Loucy (cell line): ENCODE data around the gene CDH12.

Experiments used
- H2AFZ ChIP-seq: fragments of 200-600 bp; sonication (generic); 2 replicates; pipeline ENCODE4 v1.6.0; 2016; ENCODE audit warnings: antibody characterized with exemption, mild to moderate bottlenecking, low read length, moderate library complexity
- H3F3A ChIP-seq: fragments of 200-600 bp; 2 replicates; pipeline ENCODE4 v1.6.0; 2016; ENCODE audit warnings: antibody characterized with exemption, low read depth, mild to moderate bottlenecking
- H3K27me3 ChIP-seq: fragments of 200-600 bp; sonication (generic); 2 replicates; pipeline ENCODE4 v1.6.1; 2014; ENCODE audit warnings: low read length, mild to moderate bottlenecking; ENCODE audit not compliant: insufficient read depth, poor library complexity, severe bottlenecking
- H3K36me3 ChIP-seq: fragments of 200-600 bp; sonication (generic); 2 replicates; pipeline ENCODE4 v1.6.1; 2016; ENCODE audit warnings: low read length; ENCODE audit not compliant: insufficient read depth
- H3K4me1 ChIP-seq: fragments of 200-600 bp; sonication (generic); 2 replicates; pipeline ENCODE4 v1.5.1; 2014; ENCODE audit warnings: low read length, mild to moderate bottlenecking; ENCODE audit not compliant: insufficient read depth, poor library complexity, severe bottlenecking
- H3K4me2 ChIP-seq: fragments of 200-600 bp; sonication (generic); 2 replicates; pipeline ENCODE4 v1.6.0; 2014; ENCODE audit warnings: antibody characterized with exemption, low read length, low read depth, mild to moderate bottlenecking; ENCODE audit not compliant: poor library complexity, severe bottlenecking
- H3K4me3 ChIP-seq: fragments of 200-600 bp; sonication (generic); 2 replicates; pipeline ENCODE4 v1.5.1; 2014; ENCODE audit warnings: low read length, mild to moderate bottlenecking, mixed read lengths; ENCODE audit not compliant: poor library complexity, severe bottlenecking
- H3K79me2 ChIP-seq: fragments of 200-600 bp; sonication (generic); 2 replicates; pipeline ENCODE4 v1.6.1; 2014; ENCODE audit warnings: low read length; ENCODE audit not compliant: insufficient read depth
- H3K9ac ChIP-seq: fragments of 200-600 bp; sonication (generic); 2 replicates; pipeline ENCODE4 v1.6.0; 2014; ENCODE audit warnings: mild to moderate bottlenecking, low read depth, low read length, moderate library complexity; ENCODE audit not compliant: poor library complexity, severe bottlenecking
- H3K9me2 ChIP-seq: fragments of 200-600 bp; sonication (generic); replicated peaks from 2 replicates; pipeline ENCODE4 v1.6.1; 2016; ENCODE audit warnings: low read depth, low read length, mixed read lengths
- H3K9me3 ChIP-seq: fragments of 200-600 bp; sonication (generic); 2 replicates; pipeline ENCODE4 v1.6.1; 2014; ENCODE audit warnings: mild to moderate bottlenecking, antibody characterized with exemption, low read length, low read depth; ENCODE audit not compliant: insufficient read depth
- H4K20me1 ChIP-seq: fragments of 200-600 bp; sonication (generic); 2 replicates; pipeline ENCODE4 v1.6.0; 2014; ENCODE audit warnings: antibody characterized with exemption, low read length, mild to moderate bottlenecking; ENCODE audit not compliant: insufficient read depth, poor library complexity, severe bottlenecking
- EZH2phosphoT487 ChIP-seq: fragments of 200-600 bp; IDR thresholded peaks from 2 replicates; pipeline ENCODE4 v1.6.1; 2018; ENCODE audit warnings: antibody characterized with exemption, mild to moderate bottlenecking, moderate library complexity, borderline replicate concordance
- TF ChIP-seq, protein P1 (sequence below): fragments of 200-600 bp; sonication (generic); conservative IDR thresholded peaks from 2 replicates; pipeline ENCODE4 v1.5.1; 2014; ENCODE audit warnings: mild to moderate bottlenecking, antibody characterized with exemption, low read length

Gene CDH12

DNA sequence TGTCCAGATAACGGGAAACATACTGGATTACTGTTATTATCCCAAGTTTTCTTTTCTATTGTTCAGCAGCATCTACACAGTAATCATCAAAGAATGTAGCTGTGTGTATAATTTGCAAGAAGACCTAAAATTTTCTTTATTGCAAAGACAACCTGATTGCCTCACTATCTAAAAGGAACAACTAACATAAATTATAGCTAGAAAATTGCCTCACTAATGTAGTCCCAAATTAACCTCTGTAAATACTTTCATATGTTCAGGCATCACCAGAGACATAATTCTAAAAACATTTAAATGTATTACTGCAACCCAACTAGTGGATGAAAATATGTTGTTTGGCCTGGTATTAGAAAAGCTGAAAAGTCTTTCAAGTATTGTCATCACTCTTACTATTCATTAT is 275.4 kb downstream of the CDH12 start:
- no peaks in the 10 kb centered on the region for H3K36me3 ChIP-seq
- H3K79me2 ChIP-seq: no peaks in the 10 kb centered on the region
- H3K4me3 ChIP-seq: no peak overlapping the region
- no peak overlapping the region for H3K4me2 ChIP-seq
- no peaks in the 10 kb centered on the region for H3K9me3 ChIP-seq
- H3K27me3 ChIP-seq: no peaks in the 10 kb centered on the region
- no peaks in the 10 kb centered on the region for H3F3A ChIP-seq
- no peak overlapping the region for H2AFZ ChIP-seq
- no peak overlapping the region for H3K9ac ChIP-seq
- no peaks in the 10 kb centered on the region for H3K4me1 ChIP-seq
- no peaks in the 10 kb centered on the region for H4K20me1 ChIP-seq
- TF ChIP-seq, protein P1, sequence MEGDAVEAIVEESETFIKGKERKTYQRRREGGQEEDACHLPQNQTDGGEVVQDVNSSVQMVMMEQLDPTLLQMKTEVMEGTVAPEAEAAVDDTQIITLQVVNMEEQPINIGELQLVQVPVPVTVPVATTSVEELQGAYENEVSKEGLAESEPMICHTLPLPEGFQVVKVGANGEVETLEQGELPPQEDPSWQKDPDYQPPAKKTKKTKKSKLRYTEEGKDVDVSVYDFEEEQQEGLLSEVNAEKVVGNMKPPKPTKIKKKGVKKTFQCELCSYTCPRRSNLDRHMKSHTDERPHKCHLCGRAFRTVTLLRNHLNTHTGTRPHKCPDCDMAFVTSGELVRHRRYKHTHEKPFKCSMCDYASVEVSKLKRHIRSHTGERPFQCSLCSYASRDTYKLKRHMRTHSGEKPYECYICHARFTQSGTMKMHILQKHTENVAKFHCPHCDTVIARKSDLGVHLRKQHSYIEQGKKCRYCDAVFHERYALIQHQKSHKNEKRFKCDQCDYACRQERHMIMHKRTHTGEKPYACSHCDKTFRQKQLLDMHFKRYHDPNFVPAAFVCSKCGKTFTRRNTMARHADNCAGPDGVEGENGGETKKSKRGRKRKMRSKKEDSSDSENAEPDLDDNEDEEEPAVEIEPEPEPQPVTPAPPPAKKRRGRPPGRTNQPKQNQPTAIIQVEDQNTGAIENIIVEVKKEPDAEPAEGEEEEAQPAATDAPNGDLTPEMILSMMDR: no peak
- no peak for TF ChIP-seq EZH2phosphoT487
- no peaks in the 10 kb centered on the region for H3K9me2 ChIP-seq

DNA sequence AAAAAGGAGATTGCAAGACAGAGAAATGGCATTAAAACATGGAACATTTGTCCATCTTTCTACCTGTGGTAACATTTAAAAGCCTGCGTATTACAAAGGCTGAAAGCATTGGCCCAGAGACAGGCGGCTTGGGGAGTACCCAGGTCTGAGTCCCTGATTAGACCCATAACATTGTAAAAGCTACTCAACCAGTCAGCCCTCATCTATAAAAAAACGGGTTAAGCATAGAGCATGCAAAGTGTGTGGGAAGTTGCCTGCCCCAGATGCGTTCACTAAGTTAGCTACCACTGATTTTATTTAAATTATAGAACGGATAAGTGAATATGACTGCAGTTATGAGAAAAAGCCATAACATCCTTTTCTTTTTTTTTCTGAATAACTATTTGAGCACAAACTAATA is 276.1 kb downstream of the CDH12 start:
- TF ChIP-seq EZH2phosphoT487: no peak
- TF ChIP-seq, protein P1: no peak
- H2AFZ ChIP-seq: no peak overlapping the region
- H3K9ac ChIP-seq: no peak overlapping the region
- H3F3A ChIP-seq: no peaks in the 10 kb centered on the region
- H3K9me2 ChIP-seq: no peaks in the 10 kb centered on the region
- no peaks in the 10 kb centered on the region for H3K9me3 ChIP-seq
- H3K4me1 ChIP-seq: no peaks in the 10 kb centered on the region
- H3K79me2 ChIP-seq: no peaks in the 10 kb centered on the region
- no peak overlapping the region for H3K4me3 ChIP-seq
- H4K20me1 ChIP-seq: no peaks in the 10 kb centered on the region
- no peaks in the 10 kb centered on the region for H3K27me3 ChIP-seq
- no peaks in the 10 kb centered on the region for H3K36me3 ChIP-seq
- no peak overlapping the region for H3K4me2 ChIP-seq

DNA sequence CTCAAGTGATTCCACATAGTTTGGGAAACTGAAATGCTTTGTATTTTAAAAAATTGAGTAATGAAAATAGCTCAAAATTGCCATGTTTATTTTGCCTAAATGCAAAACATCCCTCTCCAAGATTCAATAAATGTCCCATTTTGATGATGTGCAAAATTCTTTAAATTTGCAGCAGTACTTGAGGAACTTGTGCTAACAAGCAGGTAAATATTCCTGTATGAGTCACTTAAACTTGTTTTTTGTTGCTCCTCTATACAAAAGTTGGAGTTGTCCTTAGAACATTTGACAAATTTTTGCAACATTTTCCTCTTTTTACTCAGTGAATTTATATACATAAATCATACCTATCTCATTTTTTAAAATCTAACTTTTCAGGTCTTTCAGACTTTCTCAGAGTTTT is 280.2 kb downstream of the CDH12 start:
- Histone ChIP-seq H3K9me2 (no peaks in the 10 kb centered on the region), H3F3A (no peaks in the 10 kb centered on the region), H3K36me3 (no peaks in the 10 kb centered on the region), H3K4me1 (no peaks in the 10 kb centered on the region), H3K79me2 (no peaks in the 10 kb centered on the region), H2AFZ (no peak overlapping the region), H3K4me2 (no peak overlapping the region), H3K4me3 (no peak overlapping the region), H4K20me1 (no peaks in the 10 kb centered on the region), H3K9ac (no peak overlapping the region), H3K27me3 (no peaks in the 10 kb centered on the region), H3K9me3 (no peaks in the 10 kb centered on the region)
- TF ChIP-seq, protein P1: no peak
- no peak for TF ChIP-seq EZH2phosphoT487
